Measurements from ENCODE around the gene GFAP.

Gene GFAP

DNA sequence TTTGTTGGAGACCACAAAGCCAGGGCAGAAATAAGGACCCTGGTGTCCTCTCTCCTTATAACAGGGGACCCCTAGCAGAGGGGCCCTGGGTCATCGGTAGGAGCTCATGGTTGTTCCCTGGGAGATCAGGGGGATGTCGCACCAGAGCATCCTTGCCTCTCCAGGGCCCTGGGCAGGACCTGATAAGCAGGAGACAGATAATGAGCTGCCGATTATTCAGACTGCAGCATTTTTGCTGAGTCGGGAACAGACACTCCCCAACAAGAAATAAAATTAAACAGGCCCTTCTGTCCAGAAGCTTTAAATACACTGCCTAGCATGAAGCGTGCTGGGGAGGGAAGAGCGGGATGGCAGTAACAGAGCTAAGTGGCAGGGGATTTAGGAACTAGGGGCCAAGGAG lies 15.4 kb upstream of the GFAP start:
- no peak for DNase-seq

DNA sequence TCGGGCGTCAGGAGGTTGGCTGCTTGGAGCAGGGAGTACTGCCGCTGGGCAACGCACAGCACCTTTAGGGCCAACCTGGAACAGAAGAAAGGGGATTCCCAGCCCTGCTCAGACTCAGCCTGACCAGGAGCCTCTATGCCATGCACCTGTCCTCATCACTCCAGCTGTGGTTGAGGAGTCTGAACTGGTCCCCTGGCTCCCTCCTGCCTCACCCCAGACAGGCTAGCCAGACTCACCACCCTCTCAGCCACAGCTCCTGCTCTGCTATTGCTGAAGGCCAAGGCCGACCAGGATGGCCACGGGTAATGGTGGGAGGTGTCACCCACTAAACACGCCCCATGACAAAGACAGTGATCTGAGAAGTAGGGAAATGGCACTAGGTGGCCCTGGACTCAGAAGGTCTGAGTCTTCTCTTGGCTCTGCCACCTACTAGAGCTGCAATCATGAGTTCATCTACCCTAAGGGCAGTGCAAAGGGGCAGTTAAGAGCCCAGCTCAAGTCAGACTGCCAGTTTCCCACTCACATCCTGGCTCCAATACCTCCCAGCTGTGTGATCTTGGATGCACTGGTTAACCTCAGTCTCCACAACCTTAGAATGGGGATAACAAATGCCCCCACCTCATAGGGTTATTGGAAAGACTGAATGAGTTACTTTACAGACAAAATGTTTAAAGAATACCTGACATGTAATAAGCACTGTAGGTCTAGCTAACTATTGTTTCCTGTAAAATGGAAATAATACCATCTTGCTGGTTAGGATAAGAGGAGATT lies 13.8 kb upstream of the GFAP start:
- DNase-seq = no peak

DNA sequence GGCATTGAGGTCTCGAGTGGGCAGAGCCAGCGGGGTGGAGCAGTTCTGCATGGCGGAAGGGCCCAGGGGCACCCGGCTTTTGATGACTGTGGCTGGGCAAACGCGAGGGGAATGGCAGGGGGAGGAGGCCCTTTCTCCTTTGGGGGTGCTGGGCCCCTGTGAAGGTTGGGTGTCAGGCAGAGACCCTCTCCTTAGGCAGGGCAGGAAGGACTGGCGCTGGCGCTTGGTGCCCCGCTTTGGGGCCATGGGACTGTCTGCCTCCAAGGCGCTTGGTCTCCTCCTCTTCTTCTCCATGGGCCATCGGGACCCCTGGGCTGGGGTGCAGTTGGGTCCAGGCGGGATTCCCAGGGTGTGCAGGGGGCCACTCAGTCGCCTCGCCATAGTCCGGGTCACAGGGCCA lies 12.8 kb upstream of the GFAP start:
- DNase-seq = no peak

DNA sequence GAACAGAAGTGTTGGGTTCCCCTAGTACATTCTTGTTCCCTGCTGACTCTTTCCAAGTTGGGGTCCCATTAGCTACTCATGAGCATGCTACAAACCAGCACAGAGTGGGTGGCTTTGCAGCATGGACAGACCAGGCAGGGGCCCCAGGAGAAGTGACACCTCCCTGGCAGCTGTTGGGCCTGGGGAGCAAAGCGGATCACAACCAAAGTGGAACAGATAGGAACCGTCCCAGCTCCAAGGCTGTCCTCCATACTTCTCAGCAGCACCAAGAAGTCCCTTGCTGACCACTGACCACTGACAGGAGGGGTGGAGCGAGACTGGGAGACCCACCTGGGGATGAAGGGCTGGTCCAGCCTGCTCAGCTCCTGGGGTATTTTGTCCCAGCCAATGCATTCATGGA lies 12.4 kb upstream of the GFAP start:
- no peak for DNase-seq

DNA sequence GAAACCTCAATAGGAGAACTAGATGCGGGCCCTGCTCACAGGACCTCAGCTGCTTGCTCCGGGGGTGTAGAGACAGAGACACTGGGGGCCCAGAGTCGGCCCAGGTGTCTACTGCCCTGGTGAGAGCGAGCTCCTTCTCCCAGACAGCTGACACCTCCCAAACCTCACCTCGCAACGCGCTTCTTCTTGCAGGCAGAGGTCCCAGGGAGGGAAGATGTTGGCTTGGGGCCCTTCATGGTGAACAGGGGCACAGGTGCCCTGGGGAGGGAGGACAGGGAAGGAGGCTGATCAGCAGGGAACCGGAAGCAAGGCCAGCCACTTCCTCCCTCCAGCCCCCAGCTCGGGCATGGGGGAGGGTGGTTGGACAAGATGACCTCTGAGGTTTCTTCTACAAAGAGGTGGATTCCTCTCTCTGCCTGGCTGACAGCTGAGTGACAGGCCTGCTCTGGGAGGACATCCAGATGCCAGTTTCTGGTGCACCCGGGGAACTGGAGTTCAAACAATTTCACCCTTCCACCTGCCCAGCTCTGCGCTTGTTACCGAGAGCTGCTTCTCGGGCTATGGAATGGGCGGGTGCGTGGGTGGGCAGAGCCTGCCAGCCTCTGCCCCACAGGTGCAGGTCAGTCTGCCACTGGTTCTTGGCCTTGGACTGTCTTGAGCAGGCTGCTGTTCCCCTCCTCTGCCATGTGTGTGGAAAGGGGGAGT lies 11.7 kb upstream of the GFAP start:
- no peak for DNase-seq

DNA sequence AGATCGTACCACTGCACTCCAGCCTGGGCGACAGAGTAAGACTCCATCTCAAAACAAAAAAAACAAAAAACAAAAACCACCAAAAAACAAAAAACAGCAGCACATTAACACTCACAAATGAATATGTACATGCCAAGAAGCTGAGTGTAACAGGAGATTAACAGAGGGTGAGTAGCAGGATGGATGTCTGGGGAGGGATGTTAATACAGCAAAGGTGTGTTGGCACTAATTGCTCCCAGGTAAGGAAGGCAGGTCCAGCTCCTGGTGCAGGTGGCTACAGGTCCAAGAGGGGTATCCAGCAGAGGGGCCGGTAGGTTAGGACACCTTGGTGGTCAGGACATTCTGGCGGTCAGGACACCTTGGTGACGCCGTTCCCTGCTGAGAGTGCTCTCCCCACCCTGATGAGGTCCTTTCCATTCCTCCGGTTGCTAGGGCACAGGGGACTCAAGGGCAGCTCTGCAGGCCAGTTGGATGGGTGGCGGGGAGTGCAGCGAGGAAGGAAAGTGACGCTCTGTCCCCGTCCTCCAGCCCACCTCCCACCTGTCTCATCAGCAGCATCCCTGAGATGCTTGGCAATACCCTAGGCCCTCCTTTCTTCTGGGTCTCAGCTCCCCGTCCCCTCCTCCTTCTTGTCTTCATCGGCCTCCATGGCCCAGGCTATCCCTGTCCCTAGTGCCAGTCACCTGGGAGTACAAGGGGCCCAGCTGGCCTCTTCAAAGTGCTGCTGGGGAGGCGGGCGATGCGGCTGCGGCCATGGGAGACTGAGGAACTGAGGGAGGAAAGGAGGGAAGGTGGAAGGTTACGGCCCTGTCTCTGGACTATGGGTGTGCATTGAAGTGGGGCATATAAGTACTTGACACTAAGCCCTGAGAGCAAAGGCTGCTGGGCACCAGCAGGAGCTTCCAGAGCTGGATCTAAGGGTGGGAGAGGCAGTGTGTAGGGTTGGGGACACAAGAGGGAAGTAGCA lies 10.7 kb upstream of the GFAP start:
- DNase-seq = no peak

DNA sequence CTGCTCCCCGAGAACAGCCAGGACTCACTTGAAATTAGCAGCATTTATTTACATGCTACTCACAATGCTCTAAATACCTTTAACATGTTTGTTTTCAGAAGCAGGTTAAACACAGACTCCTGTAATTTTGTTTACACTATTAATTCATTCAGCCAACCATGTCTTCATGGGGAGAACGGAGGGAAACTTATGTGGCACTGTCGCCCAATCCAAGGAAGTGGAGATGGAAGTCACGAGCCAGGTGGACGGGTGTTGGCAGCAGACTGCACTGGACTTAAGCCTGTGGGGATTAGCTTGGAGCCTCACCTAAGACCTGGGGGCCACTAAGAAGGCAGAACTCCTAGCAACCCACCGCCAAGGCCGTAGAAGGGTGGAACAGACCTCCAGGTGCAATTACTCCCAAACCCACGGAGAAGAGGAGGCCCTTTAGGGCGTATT lies 8.8 kb upstream of the GFAP start:
- DNase-seq = no peak

DNA sequence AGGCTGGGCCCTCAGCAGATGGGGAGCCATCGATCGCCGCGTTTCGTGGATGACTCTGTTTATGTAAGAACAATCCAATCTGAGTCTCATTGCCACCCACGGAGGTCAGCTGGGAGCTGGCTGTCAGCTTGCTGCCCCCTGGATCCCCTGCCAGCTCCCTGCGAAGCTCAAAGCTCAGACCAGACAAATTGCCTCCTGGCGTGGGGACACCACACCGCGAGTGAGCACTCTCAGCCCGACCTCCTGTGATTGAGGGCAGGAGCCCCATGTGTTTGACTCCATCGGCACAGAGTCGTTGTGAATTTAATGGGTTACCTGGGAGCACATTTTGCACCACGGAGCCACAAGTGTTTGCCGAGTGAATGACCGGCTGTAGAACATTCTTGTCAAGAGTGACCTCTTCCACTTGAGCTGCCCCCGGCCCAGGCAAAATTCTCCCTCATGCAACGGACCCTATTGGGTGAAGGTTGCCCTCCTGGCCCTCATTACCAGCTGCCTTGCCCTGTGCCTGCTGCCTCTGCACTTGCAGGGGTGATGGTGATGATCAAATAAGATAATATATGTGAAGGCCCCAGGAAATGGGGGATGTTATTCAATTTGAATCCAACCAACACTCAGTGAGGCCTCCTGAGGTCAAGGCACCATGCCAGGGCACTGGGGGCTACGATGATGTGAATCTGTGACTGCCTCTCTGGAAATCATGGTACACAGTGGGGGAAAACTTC lies 7.6 kb upstream of the GFAP start:
- DNase-seq = no peak

DNA sequence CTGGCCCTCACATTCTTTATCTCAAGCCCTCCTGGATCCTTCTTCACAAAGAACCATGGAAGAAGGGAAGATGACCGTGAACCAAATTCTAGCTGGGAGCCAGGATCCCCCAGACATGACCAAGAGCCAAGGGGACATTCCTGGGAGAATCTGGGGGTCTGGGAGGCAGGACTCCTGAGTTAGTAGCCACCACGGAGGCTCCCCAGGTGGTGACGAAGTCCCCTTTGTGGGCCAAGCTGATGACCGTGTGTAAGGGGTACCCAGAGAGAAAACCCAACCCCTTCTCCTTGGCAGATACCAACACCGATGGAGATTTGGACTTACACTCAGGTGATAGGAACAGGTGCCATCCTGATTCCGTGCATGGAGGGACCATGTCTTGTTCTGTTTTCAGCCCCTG lies 6.8 kb upstream of the GFAP start:
- DNase-seq = no peak

DNA sequence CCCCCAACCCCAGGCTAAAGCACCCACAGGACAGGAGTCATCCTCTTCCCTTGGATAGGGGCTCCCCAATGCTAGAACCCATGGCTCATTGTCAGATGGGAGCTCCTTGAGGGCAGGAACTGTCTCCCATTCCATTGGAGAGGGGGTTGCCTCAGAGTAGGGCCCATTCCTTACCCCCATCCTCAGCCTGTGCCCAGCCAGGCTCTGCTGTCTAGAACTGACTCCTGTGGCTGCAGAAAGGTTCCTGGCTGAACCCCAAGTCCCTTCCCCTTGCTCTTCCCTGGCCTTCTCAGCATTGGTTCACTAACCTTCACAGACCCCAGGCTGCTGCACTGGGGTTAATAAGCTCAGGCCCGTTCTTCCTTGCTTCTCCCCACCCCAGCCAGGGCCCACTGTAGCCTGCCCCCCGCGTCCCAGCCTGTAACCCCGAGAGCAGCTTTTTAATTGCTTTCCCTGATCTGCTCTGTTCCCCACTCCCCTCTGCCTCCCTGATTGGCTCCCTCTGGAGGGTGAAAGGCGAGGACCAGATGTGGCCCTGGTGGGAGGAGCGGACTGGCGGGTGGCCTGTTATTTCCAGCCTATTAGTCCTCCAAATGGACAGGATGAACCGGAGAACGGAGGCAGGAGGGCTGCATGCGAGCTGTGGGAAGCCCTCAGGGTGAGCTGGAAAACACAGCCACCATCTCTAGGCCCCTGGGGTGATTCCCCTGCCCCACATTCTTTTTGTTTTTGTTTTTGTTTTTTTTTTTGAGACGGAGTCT lies 6.0 kb upstream of the GFAP start:
- DNase-seq = no peak

DNA sequence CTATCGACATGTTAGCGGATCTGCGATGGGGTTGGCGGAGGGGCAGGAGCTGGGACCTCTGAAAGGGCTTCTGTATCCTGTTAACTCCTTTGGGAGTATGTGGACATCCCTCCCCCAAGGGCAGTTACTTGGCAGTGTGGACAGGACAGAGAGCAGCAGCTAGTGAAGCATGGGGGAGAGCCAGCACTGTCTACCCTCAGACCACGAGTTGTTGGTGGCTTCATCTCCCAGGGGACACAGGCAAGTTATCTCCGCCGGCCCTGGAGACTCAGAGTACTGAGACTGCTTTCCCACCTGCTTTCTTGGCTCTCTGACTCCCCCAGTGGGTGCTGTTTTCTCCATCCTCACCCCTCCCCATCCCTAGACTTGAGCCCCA lies 5.3 kb upstream of the GFAP start:
- DNase-seq = no peak

DNA sequence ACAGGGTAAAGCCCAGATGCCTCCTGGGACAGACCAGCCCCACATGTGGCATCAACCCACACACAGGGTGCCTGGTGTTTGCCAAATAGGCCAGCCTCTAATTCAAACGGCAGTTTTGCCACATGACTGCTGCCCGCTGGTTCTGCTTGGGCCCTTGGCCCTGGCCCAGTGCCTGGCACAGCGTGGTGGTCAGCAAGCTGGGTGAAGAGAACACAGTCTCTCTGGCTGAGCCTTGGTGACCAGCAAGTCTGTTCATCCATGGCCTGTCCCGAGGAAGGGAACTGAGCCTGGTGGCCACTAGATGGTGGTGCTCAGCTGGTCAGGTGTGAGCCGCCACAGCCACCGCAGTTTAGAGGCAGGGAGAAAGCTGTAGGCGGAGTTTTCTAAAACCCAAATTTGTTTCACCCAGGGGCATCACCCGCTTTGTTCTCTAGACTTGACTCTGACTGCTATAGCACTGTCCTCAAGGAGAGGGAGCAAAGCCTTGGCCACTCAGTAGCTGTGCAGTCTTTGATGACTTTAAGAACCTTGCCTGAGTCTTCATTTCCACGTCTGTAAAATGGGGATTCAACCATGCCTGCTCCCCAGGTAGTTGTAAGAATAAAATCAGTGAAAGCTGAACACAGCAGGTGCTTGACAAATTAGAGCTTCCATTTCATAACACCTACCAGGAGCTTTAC lies 4.7 kb upstream of the GFAP start:
- DNase-seq = peak; percentile 84

DNA sequence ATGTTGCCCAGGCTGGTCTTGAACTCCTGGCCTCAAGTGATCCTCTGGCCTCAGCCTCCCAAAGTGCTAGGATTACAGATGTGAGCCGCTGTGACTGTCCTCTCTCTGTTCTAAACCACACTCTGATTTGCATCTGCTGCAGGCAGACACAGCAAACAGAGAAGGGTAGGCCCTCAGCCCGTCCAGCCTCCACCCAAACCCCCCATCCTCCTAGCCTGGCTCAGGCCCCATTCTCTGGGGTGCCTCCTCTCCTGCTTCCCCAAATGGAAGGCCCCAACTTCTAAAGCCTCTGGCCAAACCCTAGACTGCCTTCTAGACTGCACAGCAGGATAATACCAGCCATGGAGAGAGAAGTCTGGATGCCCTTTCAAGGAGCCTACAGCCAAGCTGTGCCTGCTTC lies 4.1 kb upstream of the GFAP start:
- DNase-seq = no peak

DNA sequence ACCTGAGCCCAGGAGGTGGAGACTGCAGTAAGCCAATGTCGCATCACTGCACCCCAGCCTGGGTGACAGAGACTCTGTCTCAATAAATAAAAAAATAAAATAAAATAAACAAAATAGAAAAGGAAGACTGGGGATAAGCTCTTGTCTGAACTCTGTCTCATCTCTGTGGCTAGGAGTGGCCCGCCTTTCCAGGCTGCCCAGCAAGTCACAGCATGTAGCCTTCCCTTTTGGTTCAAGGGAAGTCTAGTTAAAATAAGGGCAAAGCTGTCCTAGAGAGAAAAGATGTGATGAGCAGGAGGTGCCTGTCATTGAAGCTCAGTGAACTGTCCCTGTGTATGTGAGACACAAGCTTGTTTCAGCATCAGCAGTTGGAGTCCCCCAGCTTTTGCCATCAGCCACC lies 2.7 kb upstream of the GFAP start:
- DNase-seq = no peak

DNA sequence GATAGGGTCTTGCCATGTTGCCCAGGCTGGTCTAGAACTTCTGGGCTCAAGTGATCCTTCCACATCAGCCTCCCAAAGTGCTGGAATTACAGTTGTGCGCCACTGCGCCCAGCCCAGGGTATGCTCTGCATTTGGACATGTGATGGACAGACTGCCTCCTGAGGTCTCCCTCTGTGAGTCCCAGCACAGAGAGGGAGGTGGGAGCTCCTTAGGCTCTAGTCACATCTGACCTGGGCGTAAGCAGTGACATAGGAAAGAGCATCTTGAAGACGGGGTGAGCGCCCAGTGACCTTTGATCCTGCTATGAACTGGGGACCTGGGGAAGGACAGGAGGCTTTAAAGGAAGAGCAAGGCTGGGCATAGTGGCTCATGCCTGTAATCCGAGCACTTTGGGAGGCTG lies 2.2 kb upstream of the GFAP start:
- DNase-seq = no peak

DNA sequence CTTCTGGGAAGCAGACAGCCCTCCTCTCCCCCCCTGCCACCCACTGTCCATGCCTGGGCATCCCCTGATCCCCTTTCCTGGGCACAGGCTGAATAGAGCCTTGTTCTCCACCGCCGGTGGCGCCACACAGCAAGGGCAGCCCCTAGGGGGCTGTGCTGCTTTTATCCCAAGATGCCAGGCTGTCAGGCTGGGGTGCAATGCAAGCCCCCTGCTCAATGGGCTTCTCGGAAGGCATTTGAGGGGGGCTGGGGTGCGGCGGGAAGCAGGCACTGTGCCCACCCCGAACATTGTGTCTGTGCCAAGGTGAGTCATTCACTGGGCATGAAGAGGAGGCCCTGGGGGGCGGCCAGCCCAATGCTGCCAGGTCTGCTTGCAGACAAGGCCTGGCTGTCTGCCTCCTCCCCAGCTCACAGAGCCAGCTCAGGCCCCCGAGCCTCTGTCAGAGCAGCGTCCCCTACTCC lies 1.5 kb upstream of the GFAP start:
- no peak for DNase-seq

DNA sequence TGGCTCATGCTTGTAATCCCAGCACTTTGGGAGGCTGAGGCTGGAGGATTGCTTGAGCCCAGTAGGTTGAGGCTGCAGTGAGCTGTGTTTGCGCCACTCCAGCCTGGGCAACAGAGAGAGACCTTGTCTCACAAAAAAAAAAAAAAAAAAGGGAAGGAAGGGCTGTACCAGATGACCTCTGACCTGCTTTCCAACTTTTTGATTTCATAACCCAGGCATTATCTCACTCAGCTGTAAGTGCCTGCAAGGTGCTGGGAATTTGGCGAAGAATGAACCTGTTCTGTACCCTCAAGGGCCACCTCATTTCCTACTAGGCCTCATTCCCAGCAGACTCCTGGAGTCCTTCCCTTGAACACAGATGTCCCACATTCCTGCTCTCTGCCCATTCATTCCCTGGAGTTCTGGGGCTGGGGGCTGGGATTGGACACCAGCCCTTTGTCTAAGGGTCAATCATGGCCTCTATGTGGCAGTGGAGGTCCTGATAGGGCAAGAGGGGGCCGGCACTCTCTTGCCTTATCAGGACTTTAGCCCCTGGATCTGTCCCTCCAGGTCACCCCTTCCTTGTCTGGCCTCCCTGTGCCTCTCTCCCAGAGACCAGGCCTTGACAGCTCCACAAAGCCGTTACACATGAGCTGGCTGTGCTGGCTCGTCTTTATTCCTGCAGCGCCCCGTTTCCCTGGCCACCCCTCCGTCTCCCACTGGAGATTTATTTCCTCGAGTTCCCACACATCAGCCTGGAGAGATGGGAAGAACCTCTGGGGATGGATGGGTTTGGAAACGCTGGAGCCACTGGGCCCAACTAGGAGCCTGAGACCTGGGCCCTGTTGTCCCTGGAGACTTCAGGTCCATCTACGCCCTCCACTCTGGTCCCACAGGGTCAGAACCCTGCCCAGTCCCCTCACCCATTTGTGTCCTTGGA lies 821 bp upstream of the GFAP start:
- DNase-seq = no peak

DNA sequence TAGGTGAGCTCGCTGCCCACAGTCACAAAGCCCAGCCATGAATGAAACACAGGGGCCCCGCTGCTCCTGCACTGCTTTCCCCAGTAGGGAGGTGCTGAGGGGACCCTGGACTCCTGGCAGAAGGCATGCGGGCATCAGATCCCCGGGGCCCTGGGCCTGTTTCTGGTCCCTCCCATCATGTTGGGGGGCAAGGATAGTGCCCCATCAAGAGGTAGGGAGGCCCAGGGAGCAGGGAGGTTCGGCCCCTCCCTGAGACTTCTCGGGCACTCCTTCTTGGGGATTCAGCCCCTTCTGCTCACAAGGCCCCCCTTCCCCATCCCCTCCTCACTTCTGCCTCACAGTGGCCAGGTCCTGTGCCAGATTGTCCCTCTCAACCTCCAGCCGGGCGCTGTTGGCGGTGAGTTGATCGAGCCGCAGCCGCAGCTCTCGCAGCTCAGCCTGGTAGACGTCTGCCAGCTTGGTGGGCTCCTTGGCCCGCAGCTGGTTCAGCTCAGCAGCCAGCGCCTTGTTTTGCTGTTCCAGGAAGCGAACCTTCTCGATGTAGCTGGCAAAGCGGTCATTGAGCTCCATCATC lies 515 bp downstream of the GFAP start:
- DNase-seq = no peak

DNA sequence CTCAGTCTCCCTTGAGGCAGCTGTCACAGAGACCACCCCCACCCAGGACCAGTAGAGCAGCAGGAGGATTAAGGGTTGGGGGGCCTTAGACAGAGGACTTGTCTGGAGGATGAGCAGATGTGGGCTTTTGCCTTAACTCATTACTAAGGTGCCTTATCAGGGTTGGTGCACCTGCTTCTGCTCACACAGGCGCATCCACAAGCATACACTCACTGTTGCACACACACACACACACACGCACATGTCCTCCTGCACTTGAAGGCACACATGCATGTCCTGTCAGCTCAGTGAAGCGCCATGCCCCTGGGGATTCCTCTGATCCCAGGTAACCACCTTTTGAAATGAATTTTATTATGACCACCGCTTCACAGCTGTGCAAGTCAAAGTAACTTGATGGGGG lies 1.2 kb downstream of the GFAP start:
- no peak for DNase-seq

DNA sequence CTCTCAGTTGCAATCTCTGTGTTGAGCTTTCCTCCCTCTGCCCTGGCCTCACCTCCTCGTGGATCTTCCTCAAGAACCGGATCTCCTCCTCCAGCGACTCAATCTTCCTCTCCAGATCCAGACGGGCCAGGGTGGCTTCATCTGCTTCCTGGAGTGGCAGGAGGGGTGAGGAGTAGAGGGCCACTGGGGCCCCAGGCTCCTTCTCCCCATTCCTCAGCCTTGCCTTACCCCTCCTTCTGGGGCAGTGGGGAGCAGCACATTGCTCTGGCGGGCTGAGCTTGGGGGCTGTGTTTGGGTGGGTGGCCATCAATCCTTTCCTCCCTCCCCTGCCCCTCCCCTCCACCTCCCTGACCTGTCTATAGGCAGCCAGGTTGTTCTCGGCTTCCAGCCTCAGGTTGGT lies 1.6 kb downstream of the GFAP start:
- no peak for DNase-seq
